ENCODE results near the gene WDFY2. TPM values are rescaled to one million over a fixed set of nuclear protein-coding genes. Genes with fewer than 3 reads are reported as not detected.

Gene WDFY2
- polyA plus RNA-seq, 1 donor from 2014 or later: 5.3 TPM

- Histone ChIP-seq H3K9me2 (ENCODE audit: insufficient read depth, low read length) (no peaks in the 10 kb centered on the region), H3K36me3 (ENCODE audit: insufficient read depth, low read length) (no peaks in the 10 kb centered on the region), H3K79me2 (replicated peaks; ENCODE audit: insufficient read depth, low read length) (peaks cover 13% of the 10 kb centered on the region), H2AFZ (ENCODE audit: low read depth, low read length) (no peak overlapping the region), H3F3A (ENCODE audit: insufficient read depth, low read length, poor library complexity, severe bottlenecking) (no peaks in the 10 kb centered on the region), H3K27me3 (ENCODE audit: insufficient read depth, low read depth, low read length) (no peaks in the 10 kb centered on the region), H3K4me2 (ENCODE audit: low read length) (no peak overlapping the region), H4K20me1 (ENCODE audit: insufficient read depth) (no peaks in the 10 kb centered on the region), H3K4me3 (ENCODE audit: low read length) (no peak overlapping the region), H3K27ac (ENCODE audit: low read length) (no peak overlapping the region), H3K9me3 (ENCODE audit: low read length) (no peaks in the 10 kb centered on the region), H3K9ac (ENCODE audit: low read length) (no peak overlapping the region)
- TF ChIP-seq RAD21 (conservative IDR thresholded peaks at IDR 0.05) (no peak), TAF1 (IDR thresholded peaks at IDR 0.05; ENCODE audit: low read depth) (no peak)
These were observed 30.1 kb downstream of the WDFY2 start for GRCh38 chr13:51614350-51614786.

DNA sequence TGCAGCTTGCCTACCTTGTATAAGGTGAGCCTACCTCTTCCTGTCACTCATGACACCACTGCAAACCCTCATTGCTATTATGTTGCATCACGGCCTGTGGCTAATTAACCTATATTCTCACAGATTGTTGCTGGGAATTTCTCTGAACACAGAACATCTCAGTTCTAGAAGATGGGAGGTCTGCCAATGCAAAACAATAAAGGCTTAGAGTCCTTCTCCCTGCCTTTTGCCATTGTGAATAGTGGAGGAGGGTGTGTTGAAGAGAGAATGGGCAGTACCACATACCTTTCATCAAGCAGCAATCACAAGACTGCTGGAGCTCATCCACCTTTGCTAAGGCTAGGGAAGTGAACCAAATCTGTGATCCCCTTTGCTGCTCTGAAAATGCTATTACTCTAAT lies 34.4 kb downstream of the WDFY2 start:
- Histone ChIP-seq H3K36me3 (ENCODE audit: insufficient read depth, low read length) (no peaks in the 10 kb centered on the region), H2AFZ (ENCODE audit: low read depth, low read length) (no peak overlapping the region), H3K9me2 (ENCODE audit: insufficient read depth, low read length) (no peaks in the 10 kb centered on the region), H3K4me3 (ENCODE audit: low read length) (no peak overlapping the region), H3F3A (ENCODE audit: insufficient read depth, low read length, poor library complexity, severe bottlenecking) (no peaks in the 10 kb centered on the region), H3K79me2 (replicated peaks; ENCODE audit: insufficient read depth, low read length) (peaks cover 4% of the 10 kb centered on the region), H3K9me3 (ENCODE audit: low read length) (no peaks in the 10 kb centered on the region), H3K27ac (ENCODE audit: low read length) (no peak overlapping the region), H4K20me1 (ENCODE audit: insufficient read depth) (no peaks in the 10 kb centered on the region), H3K9ac (ENCODE audit: low read length) (no peak overlapping the region), H3K4me2 (ENCODE audit: low read length) (no peak overlapping the region), H3K27me3 (ENCODE audit: insufficient read depth, low read depth, low read length) (no peaks in the 10 kb centered on the region)
- TF ChIP-seq CTCF (IDR thresholded peaks at IDR 0.05; ENCODE audit: poor library complexity, severe bottlenecking) (no peak), RAD21 (conservative IDR thresholded peaks at IDR 0.05) (no peak), SMC3 (conservative IDR thresholded peaks at IDR 0.05; ENCODE audit: poor library complexity) (no peak), TAF1 (IDR thresholded peaks at IDR 0.05; ENCODE audit: low read depth) (no peak), EZH2 (IDR thresholded peaks at IDR 0.05; ENCODE audit: borderline replicate concordance, insufficient read depth, low read length, poor library complexity, severe bottlenecking) (no peak), POLR2AphosphoS5 (IDR thresholded peaks at IDR 0.05) (no peak), EP300 (conservative IDR thresholded peaks at IDR 0.05; ENCODE audit: poor library complexity, severe bottlenecking) (no peak), MXI1 (conservative IDR thresholded peaks at IDR 0.05; ENCODE audit: poor library complexity, severe bottlenecking) (no peak), REST (IDR thresholded peaks at IDR 0.05; ENCODE audit: borderline replicate concordance) (no peak)

DNA sequence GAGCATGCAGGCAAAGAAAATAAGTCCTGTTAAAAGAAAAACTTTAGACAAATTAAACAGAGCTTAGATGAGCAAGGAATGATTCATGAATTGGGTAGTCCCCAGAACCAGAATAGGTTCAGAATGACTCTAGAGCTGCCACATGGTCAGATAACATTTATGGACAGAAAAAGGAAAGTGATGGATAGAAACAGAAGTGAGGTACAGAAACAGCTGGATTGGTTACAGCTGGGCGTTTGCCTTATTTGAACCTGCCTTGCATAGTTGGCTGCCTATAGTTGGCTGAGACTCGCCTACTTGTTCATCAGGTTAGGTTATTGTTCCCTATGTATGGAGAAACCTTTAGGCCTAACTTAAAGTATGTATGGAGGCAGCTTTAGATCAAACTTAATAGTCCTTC lies 35.4 kb downstream of the WDFY2 start:
- H3K4me2 ChIP-seq (ENCODE audit: low read length): no peak overlapping the region
- no peak overlapping the region for H3K27ac ChIP-seq (ENCODE audit: low read length)
- H3K9me3 ChIP-seq (ENCODE audit: low read length): no peaks in the 10 kb centered on the region
- no peaks in the 10 kb centered on the region for H3K27me3 ChIP-seq (ENCODE audit: insufficient read depth, low read depth, low read length)
- H2AFZ ChIP-seq (ENCODE audit: low read depth, low read length): no peak overlapping the region
- H3K36me3 ChIP-seq (ENCODE audit: insufficient read depth, low read length): no peaks in the 10 kb centered on the region
- H3K79me2 ChIP-seq (replicated peaks; ENCODE audit: insufficient read depth, low read length): peaks cover 4% of the 10 kb centered on the region
- H3F3A ChIP-seq (ENCODE audit: insufficient read depth, low read length, poor library complexity, severe bottlenecking): no peaks in the 10 kb centered on the region
- H4K20me1 ChIP-seq (ENCODE audit: insufficient read depth): no peaks in the 10 kb centered on the region
- H3K4me3 ChIP-seq (ENCODE audit: low read length): no peak overlapping the region
- no peak overlapping the region for H3K9ac ChIP-seq (ENCODE audit: low read length)
- no peaks in the 10 kb centered on the region for H3K9me2 ChIP-seq (ENCODE audit: insufficient read depth, low read length)
- TF ChIP-seq EZH2 (IDR thresholded peaks at IDR 0.05; ENCODE audit: borderline replicate concordance, insufficient read depth, low read length, poor library complexity, severe bottlenecking) (no peak), POLR2AphosphoS5 (IDR thresholded peaks at IDR 0.05) (no peak), EP300 (conservative IDR thresholded peaks at IDR 0.05; ENCODE audit: poor library complexity, severe bottlenecking) (no peak), SMC3 (conservative IDR thresholded peaks at IDR 0.05; ENCODE audit: poor library complexity) (no peak), RAD21 (conservative IDR thresholded peaks at IDR 0.05) (no peak), MXI1 (conservative IDR thresholded peaks at IDR 0.05; ENCODE audit: poor library complexity, severe bottlenecking) (no peak), CTCF (IDR thresholded peaks at IDR 0.05; ENCODE audit: poor library complexity, severe bottlenecking) (no peak), REST (IDR thresholded peaks at IDR 0.05; ENCODE audit: borderline replicate concordance) (no peak), TAF1 (IDR thresholded peaks at IDR 0.05; ENCODE audit: low read depth) (no peak)
